K562 (cell line): ENCODE results near the gene GUCY2D. TPM values are rescaled to one million over a fixed set of nuclear protein-coding genes. Genes with fewer than 3 reads are reported as not detected.
A peak's percentile ranks its signal among the peaks of the same experiment; 100 is the strongest.

Experiments
- EP400 ChIP-seq: fragments of 450-650 bp; IDR thresholded peaks from 2 replicates; pipeline ENCODE4 v1.6.1; 2017; ENCODE audit warnings: antibody characterized with exemption, mild to moderate bottlenecking, moderate library complexity
- MAZ ChIP-seq, 2 experiments: fragments of 450-650 bp in 1 of 2; sonication (generic) in 1 of 2; formaldehyde crosslinking; IDR thresholded peaks in 1 of 2; conservative IDR thresholded peaks in 1 of 2; 2 replicates each; pipeline versions ENCODE4 v1.4.0 to v1.5.0; 2020; ENCODE audit warnings: mild to moderate bottlenecking in 1 of 2, missing genetic modification reagents in 1 of 2
- polyA plus RNA-seq, 8 experiments: library from polyadenylated mRNA; depleted of rRNA in 4 of 8; stranded (reverse) in 5 of 8; unstranded in 3 of 8; fragments of >200 nt; fragmentation: Nextera tagmentation in 2 of 8; fragmentation: Illumina TruSeq in 1 of 8; extraction: Ambion mirVana in 2 of 8; extraction: Trizol in 1 of 8; gene quantifications; 2 replicates each; pipeline versions ENCODE4 v1.2.1 to v1.2.3, GENCODE V29; 2011 to 2014; ENCODE audit warnings: inconsistent platforms in 1 of 8, missing spikeins in 1 of 8
- total RNA-seq, 7 experiments: library from RNA; depleted of rRNA in 6 of 7; stranded (reverse); fragments of >200 nt in 6 of 7; fragmentation: Illumina TruSeq in 2 of 7; extraction: Trizol in 2 of 7; gene quantifications; 2 replicates each; pipeline versions ENCODE4 v1.2.1 to v1.2.3, GENCODE V29; 2011 to 2021; ENCODE audit warnings: low replicate concordance in 1 of 7
- TF ChIP-seq, protein P1 (sequence below): fragments of 450-650 bp; IDR thresholded peaks from 2 replicates; pipeline ENCODE4 v1.6.1; 2016; ENCODE audit warnings: mild to moderate bottlenecking, moderate library complexity
- TF ChIP-seq, protein P2 (sequence below), 3 experiments: IDR thresholded peaks in 2 of 3; conservative IDR thresholded peaks in 1 of 3; 2 replicates each; pipeline ENCODE4 v1.5.1; 2011 to 2012; ENCODE audit warnings: low read length in 3 of 3, mild to moderate bottlenecking in 3 of 3, control low read depth in 2 of 3, improper control_type of control experiment in 1 of 3, inconsistent platforms in 1 of 3, low read depth in 1 of 3, mixed read lengths in 1 of 3, moderate library complexity in 1 of 3; ENCODE audit not compliant: insufficient read depth in 2 of 3

Gene GUCY2D
- total and polyA plus RNA-seq, 9 of the 15 experiments (the other 6 are each of a cell fraction or from before 2014, with no cell fraction given), result 0.05 TPM; not detected in 8

DNA sequence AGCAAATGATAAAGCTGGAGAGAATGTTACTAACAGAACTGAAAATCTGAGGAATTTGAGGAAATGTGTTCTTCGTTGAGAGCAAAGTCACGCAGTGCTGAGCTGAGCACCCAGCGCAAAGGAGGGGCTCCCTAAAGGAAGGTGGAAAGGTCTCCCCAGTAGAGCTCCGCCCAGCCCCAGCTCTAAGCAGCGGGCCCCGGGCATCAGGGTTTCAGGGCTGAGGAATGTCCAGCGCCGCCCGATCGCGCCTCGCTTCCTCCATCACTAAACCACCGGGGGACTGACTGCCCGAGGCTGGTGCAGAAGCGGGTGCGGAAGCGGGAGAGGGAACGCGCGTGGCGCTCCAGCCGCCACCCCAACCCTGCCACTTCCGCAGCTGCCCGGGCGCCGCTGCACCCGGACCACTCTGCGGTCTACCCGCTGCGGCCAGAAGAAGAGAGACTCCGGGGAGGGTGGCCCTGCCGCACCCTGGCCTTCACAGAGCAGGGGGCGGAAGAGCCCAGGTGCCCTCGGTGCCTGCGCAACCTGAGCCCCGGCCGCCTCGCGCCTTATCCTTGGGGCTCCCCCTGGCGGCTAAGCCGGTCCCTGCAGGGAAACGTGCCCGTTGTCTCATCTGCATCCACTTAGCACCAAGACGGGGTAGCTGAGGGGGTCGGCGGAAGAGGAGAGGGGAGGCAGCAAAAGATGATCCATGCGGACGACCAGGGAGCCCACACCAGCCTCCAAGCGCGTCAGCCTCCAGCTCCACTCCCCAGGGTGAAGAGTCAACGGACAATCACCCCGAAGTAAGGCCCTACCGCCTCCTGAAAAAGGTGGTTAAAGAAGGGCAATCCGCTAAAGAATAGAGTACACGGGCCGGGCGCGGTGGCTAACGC lies 12.4 kb upstream of the GUCY2D start (continued):
- TF ChIP-seq, protein P1, sequence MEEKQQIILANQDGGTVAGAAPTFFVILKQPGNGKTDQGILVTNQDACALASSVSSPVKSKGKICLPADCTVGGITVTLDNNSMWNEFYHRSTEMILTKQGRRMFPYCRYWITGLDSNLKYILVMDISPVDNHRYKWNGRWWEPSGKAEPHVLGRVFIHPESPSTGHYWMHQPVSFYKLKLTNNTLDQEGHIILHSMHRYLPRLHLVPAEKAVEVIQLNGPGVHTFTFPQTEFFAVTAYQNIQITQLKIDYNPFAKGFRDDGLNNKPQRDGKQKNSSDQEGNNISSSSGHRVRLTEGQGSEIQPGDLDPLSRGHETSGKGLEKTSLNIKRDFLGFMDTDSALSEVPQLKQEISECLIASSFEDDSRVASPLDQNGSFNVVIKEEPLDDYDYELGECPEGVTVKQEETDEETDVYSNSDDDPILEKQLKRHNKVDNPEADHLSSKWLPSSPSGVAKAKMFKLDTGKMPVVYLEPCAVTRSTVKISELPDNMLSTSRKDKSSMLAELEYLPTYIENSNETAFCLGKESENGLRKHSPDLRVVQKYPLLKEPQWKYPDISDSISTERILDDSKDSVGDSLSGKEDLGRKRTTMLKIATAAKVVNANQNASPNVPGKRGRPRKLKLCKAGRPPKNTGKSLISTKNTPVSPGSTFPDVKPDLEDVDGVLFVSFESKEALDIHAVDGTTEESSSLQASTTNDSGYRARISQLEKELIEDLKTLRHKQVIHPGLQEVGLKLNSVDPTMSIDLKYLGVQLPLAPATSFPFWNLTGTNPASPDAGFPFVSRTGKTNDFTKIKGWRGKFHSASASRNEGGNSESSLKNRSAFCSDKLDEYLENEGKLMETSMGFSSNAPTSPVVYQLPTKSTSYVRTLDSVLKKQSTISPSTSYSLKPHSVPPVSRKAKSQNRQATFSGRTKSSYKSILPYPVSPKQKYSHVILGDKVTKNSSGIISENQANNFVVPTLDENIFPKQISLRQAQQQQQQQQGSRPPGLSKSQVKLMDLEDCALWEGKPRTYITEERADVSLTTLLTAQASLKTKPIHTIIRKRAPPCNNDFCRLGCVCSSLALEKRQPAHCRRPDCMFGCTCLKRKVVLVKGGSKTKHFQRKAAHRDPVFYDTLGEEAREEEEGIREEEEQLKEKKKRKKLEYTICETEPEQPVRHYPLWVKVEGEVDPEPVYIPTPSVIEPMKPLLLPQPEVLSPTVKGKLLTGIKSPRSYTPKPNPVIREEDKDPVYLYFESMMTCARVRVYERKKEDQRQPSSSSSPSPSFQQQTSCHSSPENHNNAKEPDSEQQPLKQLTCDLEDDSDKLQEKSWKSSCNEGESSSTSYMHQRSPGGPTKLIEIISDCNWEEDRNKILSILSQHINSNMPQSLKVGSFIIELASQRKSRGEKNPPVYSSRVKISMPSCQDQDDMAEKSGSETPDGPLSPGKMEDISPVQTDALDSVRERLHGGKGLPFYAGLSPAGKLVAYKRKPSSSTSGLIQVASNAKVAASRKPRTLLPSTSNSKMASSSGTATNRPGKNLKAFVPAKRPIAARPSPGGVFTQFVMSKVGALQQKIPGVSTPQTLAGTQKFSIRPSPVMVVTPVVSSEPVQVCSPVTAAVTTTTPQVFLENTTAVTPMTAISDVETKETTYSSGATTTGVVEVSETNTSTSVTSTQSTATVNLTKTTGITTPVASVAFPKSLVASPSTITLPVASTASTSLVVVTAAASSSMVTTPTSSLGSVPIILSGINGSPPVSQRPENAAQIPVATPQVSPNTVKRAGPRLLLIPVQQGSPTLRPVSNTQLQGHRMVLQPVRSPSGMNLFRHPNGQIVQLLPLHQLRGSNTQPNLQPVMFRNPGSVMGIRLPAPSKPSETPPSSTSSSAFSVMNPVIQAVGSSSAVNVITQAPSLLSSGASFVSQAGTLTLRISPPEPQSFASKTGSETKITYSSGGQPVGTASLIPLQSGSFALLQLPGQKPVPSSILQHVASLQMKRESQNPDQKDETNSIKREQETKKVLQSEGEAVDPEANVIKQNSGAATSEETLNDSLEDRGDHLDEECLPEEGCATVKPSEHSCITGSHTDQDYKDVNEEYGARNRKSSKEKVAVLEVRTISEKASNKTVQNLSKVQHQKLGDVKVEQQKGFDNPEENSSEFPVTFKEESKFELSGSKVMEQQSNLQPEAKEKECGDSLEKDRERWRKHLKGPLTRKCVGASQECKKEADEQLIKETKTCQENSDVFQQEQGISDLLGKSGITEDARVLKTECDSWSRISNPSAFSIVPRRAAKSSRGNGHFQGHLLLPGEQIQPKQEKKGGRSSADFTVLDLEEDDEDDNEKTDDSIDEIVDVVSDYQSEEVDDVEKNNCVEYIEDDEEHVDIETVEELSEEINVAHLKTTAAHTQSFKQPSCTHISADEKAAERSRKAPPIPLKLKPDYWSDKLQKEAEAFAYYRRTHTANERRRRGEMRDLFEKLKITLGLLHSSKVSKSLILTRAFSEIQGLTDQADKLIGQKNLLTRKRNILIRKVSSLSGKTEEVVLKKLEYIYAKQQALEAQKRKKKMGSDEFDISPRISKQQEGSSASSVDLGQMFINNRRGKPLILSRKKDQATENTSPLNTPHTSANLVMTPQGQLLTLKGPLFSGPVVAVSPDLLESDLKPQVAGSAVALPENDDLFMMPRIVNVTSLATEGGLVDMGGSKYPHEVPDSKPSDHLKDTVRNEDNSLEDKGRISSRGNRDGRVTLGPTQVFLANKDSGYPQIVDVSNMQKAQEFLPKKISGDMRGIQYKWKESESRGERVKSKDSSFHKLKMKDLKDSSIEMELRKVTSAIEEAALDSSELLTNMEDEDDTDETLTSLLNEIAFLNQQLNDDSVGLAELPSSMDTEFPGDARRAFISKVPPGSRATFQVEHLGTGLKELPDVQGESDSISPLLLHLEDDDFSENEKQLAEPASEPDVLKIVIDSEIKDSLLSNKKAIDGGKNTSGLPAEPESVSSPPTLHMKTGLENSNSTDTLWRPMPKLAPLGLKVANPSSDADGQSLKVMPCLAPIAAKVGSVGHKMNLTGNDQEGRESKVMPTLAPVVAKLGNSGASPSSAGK, result peak; percentile 75
- TF ChIP-seq EP400 (peak; percentile 26; the same call in 1 of the 2 replicates), MAZ (CRISPR knock-in tag; conservative IDR thresholded peaks at IDR 0.05 in 1 of 2, IDR thresholded peaks at IDR 0.05 in 1 of 2) (peak; percentile 24 to 48; a peak in 1 of 4 replicates)
- TF ChIP-seq, protein P2, sequence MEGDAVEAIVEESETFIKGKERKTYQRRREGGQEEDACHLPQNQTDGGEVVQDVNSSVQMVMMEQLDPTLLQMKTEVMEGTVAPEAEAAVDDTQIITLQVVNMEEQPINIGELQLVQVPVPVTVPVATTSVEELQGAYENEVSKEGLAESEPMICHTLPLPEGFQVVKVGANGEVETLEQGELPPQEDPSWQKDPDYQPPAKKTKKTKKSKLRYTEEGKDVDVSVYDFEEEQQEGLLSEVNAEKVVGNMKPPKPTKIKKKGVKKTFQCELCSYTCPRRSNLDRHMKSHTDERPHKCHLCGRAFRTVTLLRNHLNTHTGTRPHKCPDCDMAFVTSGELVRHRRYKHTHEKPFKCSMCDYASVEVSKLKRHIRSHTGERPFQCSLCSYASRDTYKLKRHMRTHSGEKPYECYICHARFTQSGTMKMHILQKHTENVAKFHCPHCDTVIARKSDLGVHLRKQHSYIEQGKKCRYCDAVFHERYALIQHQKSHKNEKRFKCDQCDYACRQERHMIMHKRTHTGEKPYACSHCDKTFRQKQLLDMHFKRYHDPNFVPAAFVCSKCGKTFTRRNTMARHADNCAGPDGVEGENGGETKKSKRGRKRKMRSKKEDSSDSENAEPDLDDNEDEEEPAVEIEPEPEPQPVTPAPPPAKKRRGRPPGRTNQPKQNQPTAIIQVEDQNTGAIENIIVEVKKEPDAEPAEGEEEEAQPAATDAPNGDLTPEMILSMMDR (IDR thresholded peaks at IDR 0.05 in 2 of 3, conservative IDR thresholded peaks at IDR 0.05 in 1 of 3; ENCODE audit: insufficient read depth in 2 of 3, low read depth in 1 of 3, low read length in 3 of 3), result peak; percentile 79 to 84 (median 82)
